GM19351 (cell line): Measurements from ENCODE around the gene NIPAL1.
"Not testable (repeated sequence)": the region's sequence is repeated elsewhere in the genome, so short reads cannot be mapped to it uniquely, and the experiment has no call there.

Experiments used
- ATAC-seq: cut with Tn5 transposase; IDR thresholded peaks from one replicate; pipeline ENCODE4 v1.9.1; 2021; ENCODE audit warnings: mild to moderate bottlenecking, moderate library complexity; ENCODE audit not compliant: unreplicated experiment

NIPAL1 gene

GRCh38 chr4:48016141-48017107 is at the start of gene NIPAL1, which contains the start of gene CNGA1:
Gene NIPAL1, plus strand, starts transcription at chr4:48016772. Its CDS starts 68 bp downstream, at chr4:48016840.
Gene CNGA1, minus strand, starts transcription at chr4:48016681. Its CDS starts 63,992 bp downstream, at chr4:47952689.
- peak; percentile 86 for ATAC-seq

GRCh38 chr4:47968847-47969246 is 47.7 kb upstream of the NIPAL1 start:
- ATAC-seq, result no peak

GRCh38 chr4:47972181-47972580 is 44.4 kb upstream of the NIPAL1 start:
- peak; percentile 98 for ATAC-seq

- no peak for ATAC-seq
These were observed 43.9 kb upstream of the NIPAL1 start for GRCh38 chr4:47972721-47973120.

- no peak for ATAC-seq
These were observed 42.0 kb upstream of the NIPAL1 start for GRCh38 chr4:47974566-47974965.

- no peak for ATAC-seq
These were observed 26.4 kb upstream of the NIPAL1 start for GRCh38 chr4:47990145-47990544.

- ATAC-seq, result not testable (repeated sequence)
These were observed 24.1 kb upstream of the NIPAL1 start for GRCh38 chr4:47992475-47992874.

- ATAC-seq, result no peak
These were observed 20.6 kb upstream of the NIPAL1 start for GRCh38 chr4:47996021-47996420.

GRCh38 chr4:48002267-48002666 is 14.3 kb upstream of the NIPAL1 start:
- ATAC-seq, result no peak

GRCh38 chr4:48003568-48003967 is 13.0 kb upstream of the NIPAL1 start:
- ATAC-seq, result not testable (repeated sequence)

- ATAC-seq, result no peak
These were observed 10.8 kb upstream of the NIPAL1 start for GRCh38 chr4:48005781-48006180.

- ATAC-seq, result no peak
These were observed 8.5 kb upstream of the NIPAL1 start for GRCh38 chr4:48008021-48008596.

GRCh38 chr4:48010906-48011305 is 5.7 kb upstream of the NIPAL1 start:
- ATAC-seq, result not testable (repeated sequence)

GRCh38 chr4:48011722-48012121 is 4.8 kb upstream of the NIPAL1 start:
- no peak for ATAC-seq

GRCh38 chr4:48012824-48013223 is 3.7 kb upstream of the NIPAL1 start:
- ATAC-seq, result no peak

- no peak for ATAC-seq
These were observed 1.4 kb upstream of the NIPAL1 start for GRCh38 chr4:48015216-48015615.

- ATAC-seq, result no peak
These were observed 894 bp upstream of the NIPAL1 start for GRCh38 chr4:48015678-48016077.

GRCh38 chr4:48017108-48017571 is 568 bp downstream of the NIPAL1 start:
- no peak for ATAC-seq

- no peak for ATAC-seq
These were observed 1.5 kb downstream of the NIPAL1 start for GRCh38 chr4:48018112-48018511.

GRCh38 chr4:48021100-48021499 is 4.5 kb downstream of the NIPAL1 start:
- no peak for ATAC-seq

GRCh38 chr4:48022192-48022799 is 5.7 kb downstream of the NIPAL1 start:
- ATAC-seq, result no peak
